A549 (cell line): ENCODE data around the gene PRTG. TPM values are rescaled to one million over a fixed set of nuclear protein-coding genes. Genes with fewer than 3 reads are reported as not detected.

Experiments used
- ATAC-seq, 2 experiments: fragments of 200-7000 bp in 1 of 2; fragments of >200 bp in 1 of 2; cut with Nextera tagmentation in 1 of 2; cut with Tn5 transposase in 1 of 2; 3 replicates each; pipeline versions ENCODE4 v1.8.0 to v1.9.1; 2018 to 2020; ENCODE audit warnings: mild to moderate bottlenecking in 1 of 2, moderate library complexity in 1 of 2
- CTCF ChIA-PET: fragments of 300-600 bp; sonication (Branson Sonifier 250); formaldehyde crosslinking; extraction: SDS; loops from one replicate; lab custom pipeline; 2021; ENCODE audit warnings: antibody characterized with exemption, inconsistent platforms; lab: Yijun Ruan, JAX
- POLR2A ChIA-PET: fragments of 350-600 bp; formaldehyde crosslinking; extraction: SDS; loops from one replicate; lab custom pipeline; 2021; ENCODE audit warnings: antibody characterized with exemption, inconsistent platforms; lab: Yijun Ruan, JAX
- DNase-seq, 2 experiments: peaks; one replicate each; pipeline versions ENCODE4 v3.0.0 to v3.0.0-alpha.2; 2011 to 2016; ENCODE audit warnings: low read depth in 1 of 2, low spot score in 1 of 2
- FAIRE-seq: peaks from 2 replicates; lab custom pipeline; 2011; peaks lifted over from hg19 to GRCh38; lab: Jason Lieb, UNC
- H3K27ac ChIP-seq, 2 experiments: fragments of >200 bp; sonication (Bioruptor Twin); formaldehyde crosslinking; 3 replicates each; pipeline ENCODE4 v1.5.1; 2016 to 2017
- H3K4me1 ChIP-seq: fragments of >200 bp; sonication (Bioruptor Twin); formaldehyde crosslinking; 3 replicates; pipeline ENCODE4 v1.6.1; 2016
- H3K4me2 ChIP-seq: fragments of >200 bp; sonication (Bioruptor Twin); formaldehyde crosslinking; 3 replicates; pipeline ENCODE4 v1.6.1; 2016
- H3K4me3 ChIP-seq: fragments of >200 bp; sonication (Bioruptor Twin); formaldehyde crosslinking; 3 replicates; pipeline ENCODE4 v1.5.1; 2016
- H3K9me3 ChIP-seq: fragments of >200 bp; sonication (Bioruptor Twin); formaldehyde crosslinking; 3 replicates; pipeline ENCODE4 v1.6.1; 2016
- BCL3 ChIP-seq: fragments of >200 bp; sonication (Bioruptor Twin); formaldehyde crosslinking; IDR thresholded peaks from 3 replicates; pipeline ENCODE4 v1.6.1; 2016
- BHLHE40 ChIP-seq: IDR thresholded peaks from 2 replicates; pipeline ENCODE4 v1.6.1; 2012; ENCODE audit warnings: low read depth, low read length, inconsistent platforms
- CEBPB ChIP-seq, 2 experiments: fragments of >200 bp in 1 of 2; sonication (Bioruptor Twin) in 1 of 2; formaldehyde crosslinking in 1 of 2; IDR thresholded peaks; 2 replicates each; pipeline ENCODE4 v1.6.1; 2012 to 2016
- CTCF ChIP-seq: fragments of >200 bp; sonication (Bioruptor Twin); formaldehyde crosslinking; IDR thresholded peaks from 3 replicates; pipeline ENCODE4 v1.5.1; 2016
- E2F6 ChIP-seq: IDR thresholded peaks from 2 replicates; pipeline ENCODE4 v1.6.1; 2012; ENCODE audit warnings: low read depth, borderline replicate concordance
- EP300 ChIP-seq, 2 experiments: fragments of >200 bp; sonication (Bioruptor Twin); formaldehyde crosslinking; IDR thresholded peaks; 2 replicates in 1 of 2; 3 replicates in 1 of 2; pipeline ENCODE4 v1.6.1; 2016 to 2017
- ESRRA ChIP-seq: fragments of 150-350 bp; IDR thresholded peaks from 2 replicates; pipeline ENCODE4 v1.6.1; 2014; ENCODE audit warnings: mild to moderate bottlenecking, low read length, borderline replicate concordance
- FOSL2 ChIP-seq, 2 experiments: fragments of 450-650 bp in 1 of 2; fragments of >200 bp in 1 of 2; sonication (Bioruptor Twin) in 1 of 2; formaldehyde crosslinking; IDR thresholded peaks; 2 replicates each; pipeline versions ENCODE4 v1.5.0 to v1.6.1; 2016 to 2020; ENCODE audit warnings: mild to moderate bottlenecking in 1 of 2, moderate library complexity in 1 of 2
- FOXS1 ChIP-seq: fragments of 250-450 bp; sonication (Bioruptor Pico); IDR thresholded peaks from 2 replicates; pipeline ENCODE4 v1.5.0; 2020; ENCODE audit warnings: mild to moderate bottlenecking, moderate library complexity
- GATA3 ChIP-seq: IDR thresholded peaks from 2 replicates; pipeline ENCODE4 v1.6.1; 2012; ENCODE audit warnings: borderline replicate concordance
- HEYL ChIP-seq: fragments of 250-450 bp; sonication (Bioruptor Pico); IDR thresholded peaks from 2 replicates; pipeline ENCODE4 v1.8.0; 2021; ENCODE audit warnings: mild to moderate bottlenecking, moderate library complexity
- HMGXB4 ChIP-seq: fragments of 250-450 bp; sonication (Bioruptor Pico); IDR thresholded peaks from 2 replicates; pipeline ENCODE4 v1.5.0; 2021; ENCODE audit warnings: mild to moderate bottlenecking, moderate library complexity, borderline replicate concordance
- HOXA7 ChIP-seq: fragments of 250-450 bp; sonication (Bioruptor Pico); IDR thresholded peaks from 2 replicates; pipeline ENCODE4 v1.5.0; 2020; ENCODE audit warnings: mild to moderate bottlenecking, moderate library complexity
- HOXB5 ChIP-seq: fragments of 250-450 bp; sonication (Bioruptor Pico); IDR thresholded peaks from 2 replicates; pipeline ENCODE4 v1.5.0; 2020; ENCODE audit warnings: mild to moderate bottlenecking, moderate library complexity
- JUNB ChIP-seq: fragments of >200 bp; sonication (Bioruptor Twin); formaldehyde crosslinking; IDR thresholded peaks from 2 replicates; pipeline ENCODE4 v1.6.1; 2016
- MAFK ChIP-seq: fragments of 450-650 bp; IDR thresholded peaks from 2 replicates; pipeline ENCODE4 v1.6.1; 2014; ENCODE audit not compliant: partially characterized antibody
- MAZ ChIP-seq: fragments of 150-350 bp; IDR thresholded peaks from 2 replicates; pipeline ENCODE4 v1.6.1; 2014; ENCODE audit warnings: antibody characterized with exemption, low read depth, low read length, borderline replicate concordance
- PBX3 ChIP-seq: IDR thresholded peaks from 2 replicates; pipeline ENCODE4 v1.6.1; 2012
- POLR2A ChIP-seq: IDR thresholded peaks from 2 replicates; pipeline ENCODE4 v1.6.1; 2012; ENCODE audit warnings: mild to moderate bottlenecking, low read length
- RAD21 ChIP-seq, 2 experiments: fragments of >200 bp in 1 of 2; sonication (Bioruptor Twin) in 1 of 2; formaldehyde crosslinking in 1 of 2; IDR thresholded peaks in 1 of 2; conservative IDR thresholded peaks in 1 of 2; 2 replicates in 1 of 2; 3 replicates in 1 of 2; pipeline ENCODE4 v1.6.1; 2012 to 2018; ENCODE audit warnings: inconsistent platforms in 1 of 2
- RARB ChIP-seq: fragments of 250-450 bp; sonication (Bioruptor Pico); IDR thresholded peaks from 2 replicates; pipeline ENCODE4 v1.8.0; 2021; ENCODE audit warnings: mild to moderate bottlenecking, moderate library complexity
- RFX5 ChIP-seq: fragments of 450-650 bp; IDR thresholded peaks from 2 replicates; pipeline ENCODE4 v1.7.1; 2014; ENCODE audit warnings: antibody characterized with exemption, mild to moderate bottlenecking, moderate library complexity
- SMC3 ChIP-seq: fragments of >200 bp; sonication (Bioruptor Twin); formaldehyde crosslinking; IDR thresholded peaks from 3 replicates; pipeline ENCODE4 v1.6.1; 2018; ENCODE audit warnings: inconsistent platforms
- SREBF2 ChIP-seq: fragments of 450-650 bp; IDR thresholded peaks from 2 replicates; pipeline ENCODE4 v1.6.1; 2014; ENCODE audit warnings: mild to moderate bottlenecking, moderate library complexity
- ZC3H11A ChIP-seq: fragments of 450-650 bp; IDR thresholded peaks from 2 replicates; pipeline ENCODE4 v1.6.1; 2014; ENCODE audit warnings: antibody characterized with exemption, mild to moderate bottlenecking
- ZFP36 ChIP-seq: fragments of 450-650 bp; IDR thresholded peaks from 2 replicates; pipeline ENCODE4 v1.6.1; 2014; ENCODE audit warnings: borderline replicate concordance; ENCODE audit not compliant: partially characterized antibody
- ZNF302 ChIP-seq: fragments of 250-450 bp; sonication (Bioruptor Pico); IDR thresholded peaks from 2 replicates; pipeline ENCODE4 v1.9.0; 2021; ENCODE audit warnings: inconsistent platforms, mild to moderate bottlenecking, moderate library complexity
- ZSCAN20 ChIP-seq: fragments of 250-450 bp; sonication (Bioruptor Pico); IDR thresholded peaks from 2 replicates; pipeline ENCODE4 v1.8.0; 2022; ENCODE audit warnings: mild to moderate bottlenecking, moderate library complexity
- WGBS: methylation state at CpG from one replicate; pipeline ENCODE4 v1.1.6; 2017; ENCODE audit errors: missing lambda C conversion rate; 5-methylcytosine and 5-hydroxymethylcytosine counted together
- polyA plus RNA-seq, 4 experiments: library from polyadenylated mRNA; depleted of rRNA in 3 of 4; stranded (reverse); fragments of >200 nt; fragmentation: RNase III in 1 of 4; extraction: RNeasy Plus Mini Kit Qiagen cat#74134 plus additional on column Dnase treatment in 1 of 4; gene quantifications; 2 replicates in 3 of 4; 3 replicates in 1 of 4; pipeline ENCODE4 v1.2.3, GENCODE V29; 2011 to 2017

Gene PRTG
- polyA plus RNA-seq, 2 of the 4 experiments (the other 2 are of a cell fraction): 5.5 to 10.7 TPM

- FAIRE-seq: no peak
- H3K27ac ChIP-seq: no peak overlapping the region
- TF ChIP-seq SREBF2 (no peak), ZNF302 (CRISPR knock-in tag) (no peak), E2F6 (no peak), RAD21 (conservative IDR thresholded peaks at IDR 0.05 in 1 of 2, IDR thresholded peaks at IDR 0.05 in 1 of 2) (no peak), SMC3 (no peak), FOXS1 (CRISPR knock-in tag) (no peak), JUNB (no peak), GATA3 (no peak), ESRRA (no peak), BCL3 (no peak), RARB (CRISPR knock-in tag) (no peak), HOXB5 (CRISPR knock-in tag) (no peak), POLR2A (no peak), HOXA7 (CRISPR knock-in tag) (no peak), ZSCAN20 (CRISPR knock-in tag) (no peak), RFX5 (no peak), MAFK (no peak), BHLHE40 (no peak), HMGXB4 (no peak), CTCF (no peak)
- no peak for DNase-seq
- ChIA-PET POLR2A (no interaction called here), CTCF (no interaction called here)
- no peaks in the 10 kb centered on the region for H3K9me3 ChIP-seq
- no peak overlapping the region for H3K4me2 ChIP-seq
- WGBS: 85% methylated on average over 1 of the region's 1 CpG
- no peak overlapping the region for H3K4me3 ChIP-seq
- no peaks in the 10 kb centered on the region for H3K4me1 ChIP-seq
- no peak for ATAC-seq
Measured at GRCh38 chr15:55685286-55685685, 57.7 kb downstream of the PRTG start.

GRCh38 chr15:55683376-55683775, 59.6 kb downstream of the PRTG start:
- H3K9me3 ChIP-seq: no peaks in the 10 kb centered on the region
- no peak for ATAC-seq
- H3K4me2 ChIP-seq: no peak overlapping the region
- FAIRE-seq: no peak
- H3K27ac ChIP-seq: no peak overlapping the region
- H3K4me1 ChIP-seq: no peaks in the 10 kb centered on the region
- no peak overlapping the region for H3K4me3 ChIP-seq
- POLR2A ChIA-PET: no interaction called here
- TF ChIP-seq PBX3: no peak
- no peak for TF ChIP-seq ZC3H11A
- TF ChIP-seq RARB (CRISPR knock-in tag): no peak
- TF ChIP-seq E2F6: no peak
- no peak for TF ChIP-seq ESRRA
- no peak for TF ChIP-seq MAZ
- no peak for TF ChIP-seq ZNF302 (CRISPR knock-in tag)
- TF ChIP-seq HOXB5 (CRISPR knock-in tag): no peak
- no peak for TF ChIP-seq RFX5
- no peak for TF ChIP-seq RAD21 (conservative IDR thresholded peaks at IDR 0.05 in 1 of 2, IDR thresholded peaks at IDR 0.05 in 1 of 2)
- TF ChIP-seq EP300 (IDR thresholded peaks at IDR 0.05): no peak
- no peak for TF ChIP-seq FOSL2 (IDR thresholded peaks at IDR 0.05)
- TF ChIP-seq FOSL2 (CRISPR knock-in tag; IDR thresholded peaks at IDR 0.05): no peak
- TF ChIP-seq ZFP36: no peak
- no peak for TF ChIP-seq HEYL
- TF ChIP-seq CEBPB (IDR thresholded peaks at IDR 0.05): no peak
- TF ChIP-seq, all 56 proteins: peak for 0
- no peak for DNase-seq
- CTCF ChIA-PET: interaction anchor here (1.4 kb wide), 1 partner anchor 35 kb away, joined by 5 read pairs; no protein-coding TSS in a partner anchor
